GM12875 (cell line): Measurements from ENCODE around the gene ZPLD1.

Experiments
- H3K4me3 ChIP-seq: one replicate; pipeline ENCODE4 v1.5.1; 2011; ENCODE audit warnings: low read depth, low read length, control low read depth
- CTCF ChIP-seq: IDR thresholded peaks from 2 replicates; pipeline ENCODE4 v1.5.1; 2011; ENCODE audit warnings: low read depth, mild to moderate bottlenecking, control low read depth, inconsistent platforms, low read length, moderate library complexity, borderline replicate concordance; ENCODE audit not compliant: insufficient read depth

The ZPLD1 gene

GRCh38 chr3:102484363-102484762 is 49.5 kb downstream of the ZPLD1 start:
- no peak for TF ChIP-seq CTCF
- H3K4me3 ChIP-seq = no peak overlapping the region

- no peak for TF ChIP-seq CTCF
- no peak overlapping the region for H3K4me3 ChIP-seq
Measured at GRCh38 chr3:102485701-102486100, 50.9 kb downstream of the ZPLD1 start.

- H3K4me3 ChIP-seq = no peak overlapping the region
- no peak for TF ChIP-seq CTCF
Measured at GRCh38 chr3:102488331-102488730, 53.5 kb downstream of the ZPLD1 start.

GRCh38 chr3:102492300-102492699 is 57.5 kb downstream of the ZPLD1 start:
- TF ChIP-seq CTCF = no peak
- H3K4me3 ChIP-seq = no peak overlapping the region

GRCh38 chr3:102497571-102497970 is 62.8 kb downstream of the ZPLD1 start:
- H3K4me3 ChIP-seq = no peak overlapping the region
- TF ChIP-seq CTCF = no peak

- H3K4me3 ChIP-seq = no peak overlapping the region
- no peak for TF ChIP-seq CTCF
Measured at GRCh38 chr3:102505542-102505941, 70.7 kb downstream of the ZPLD1 start.

- TF ChIP-seq CTCF = no peak
Measured at GRCh38 chr3:102510663-102511062, 75.8 kb downstream of the ZPLD1 start.

More at GRCh38 chr3:102510663-102511062, 75.8 kb downstream of the ZPLD1 start:
- H3K4me3 ChIP-seq = no peak overlapping the region
